ENCODE data around the gene TXK. TPM values are rescaled to one million over a fixed set of nuclear protein-coding genes. Genes with fewer than 3 reads are reported as not detected.

The TXK gene
- total and polyA plus RNA-seq, 10 of the 15 experiments (the other 5 are each of a cell fraction or from before 2014, with no cell fraction given) = 0.44 to 2.9 (median 1.4) TPM

- Histone ChIP-seq H3K27me3 (replicated peaks in 1 of 2; ENCODE audit: control insufficient read depth in 2 of 2, insufficient read depth in 2 of 2, low read length in 1 of 2) (no peaks in the 10 kb centered on the region), H3K79me2 (ENCODE audit: control insufficient read depth, insufficient read depth, low read length) (no peaks in the 10 kb centered on the region), H3K36me3 (ENCODE audit: control insufficient read depth in 2 of 2, insufficient read depth in 2 of 2, low read length in 1 of 2) (no peaks in the 10 kb centered on the region), H3K4me1 (ENCODE audit: control insufficient read depth, insufficient read depth, low read length) (no peaks in the 10 kb centered on the region; the same call in 1 of the 2 replicates), H4K20me1 (ENCODE audit: control insufficient read depth, insufficient read depth) (no peaks in the 10 kb centered on the region), H3K9ac (ENCODE audit: control insufficient read depth, insufficient read depth, low read length) (no peak overlapping the region), H3K9me3 (replicated peaks; ENCODE audit: control insufficient read depth, insufficient read depth, low read length) (no peaks in the 10 kb centered on the region), H2AFZ (ENCODE audit: control insufficient read depth, low read depth, low read length) (no peak overlapping the region), H3K4me3 (no peak overlapping the region), H3K4me2 (ENCODE audit: control insufficient read depth, insufficient read depth) (no peak overlapping the region), H3K27ac (ENCODE audit: control insufficient read depth, insufficient read depth) (no peak overlapping the region)
- TF ChIP-seq TARDBP (IDR thresholded peaks at IDR 0.05; ENCODE audit: borderline replicate concordance) (no peak), JUNB (IDR thresholded peaks at IDR 0.05) (no peak), USF2 (IDR thresholded peaks at IDR 0.05; ENCODE audit: borderline replicate concordance, low read depth, low read length) (no peak), RFX5 (IDR thresholded peaks at IDR 0.05; ENCODE audit: low read depth, low read length) (no peak), BMI1 (IDR thresholded peaks at IDR 0.05; ENCODE audit: borderline replicate concordance) (no peak), ATF7 (IDR thresholded peaks at IDR 0.05; ENCODE audit: low read depth) (no peak), E4F1 (IDR thresholded peaks at IDR 0.05; ENCODE audit: borderline replicate concordance, partially characterized antibody) (no peak), WRNIP1 (IDR thresholded peaks at IDR 0.05; ENCODE audit: borderline replicate concordance, low read depth, low read length) (no peak), RAD51 (IDR thresholded peaks at IDR 0.05) (no peak), HDAC2 (IDR thresholded peaks at IDR 0.05) (no peak), YY1 (IDR thresholded peaks at IDR 0.05; ENCODE audit: low read depth, low read length) (no peak), E2F4 (IDR thresholded peaks at IDR 0.05; ENCODE audit: low read depth, low read length) (no peak), IRF4 (IDR thresholded peaks at IDR 0.05; ENCODE audit: low read depth, low read length) (no peak), NR2F1 (conservative IDR thresholded peaks at IDR 0.05) (no peak), CHD2 (IDR thresholded peaks at IDR 0.05; ENCODE audit: borderline replicate concordance, low read depth, low read length) (no peak), RCOR1 (conservative IDR thresholded peaks at IDR 0.05; ENCODE audit: low read depth, low read length) (no peak), ETV6 (conservative IDR thresholded peaks at IDR 0.05 in 1 of 2, IDR thresholded peaks at IDR 0.05 in 1 of 2; ENCODE audit: borderline replicate concordance in 1 of 2, low read depth in 1 of 2) (no peak), MAX (IDR thresholded peaks at IDR 0.05; ENCODE audit: low read depth, low read length) (no peak), ZNF217 (IDR thresholded peaks at IDR 0.05) (no peak)
- in situ Hi-C loops (cut with MboI) = loop anchor here (5.0 to 10.0 kb wide), 2 partner anchors 154 to 401 kb away; no protein-coding TSS in a partner anchor
- SMC1A ChIA-PET (ENCODE audit: uncharacterized antibody, unreplicated experiment) = interaction anchor here (0.8 to 7.6 kb wide), 10 partner anchors 9 to 143 kb away, joined by 3 to 74 read pairs (median 4); no protein-coding TSS in a partner anchor
- RAD21 ChIA-PET (ENCODE audit: unreplicated experiment) = interaction anchor here (0.7 to 3.3 kb wide), 9 partner anchors 37 to 158 kb away, joined by 3 to 75 read pairs (median 4); no protein-coding TSS in a partner anchor
- FAIRE-seq (no peak), DNase-seq (ENCODE audit: low read depth, low spot score) (no peak), ATAC-seq (no peak; the same call in 2 of the 3 replicates)
- intact Hi-C loops (cut with micrococcal nuclease; ENCODE audit: unreplicated experiment) = loop anchor here (2.0 to 10.0 kb wide), 3 partner anchors 151 to 401 kb away; no protein-coding TSS in a partner anchor
- 63% methylated on average over 8 of the region's 8 CpGs for WGBS (ENCODE audit: insufficient coverage, insufficient replicate concordance, low lambda C conversion rate, missing lambda C conversion rate)
- POLR2A ChIA-PET = interaction anchor here (0.8 kb wide), 1 partner anchor 53 kb away, joined by 3 read pairs; no protein-coding TSS in a partner anchor
- no TSS peak for BruUV-seq (replicated peaks)
- CTCF ChIA-PET = interaction anchor here (0.6 to 7.7 kb wide), 19 partner anchors 9 to 389 kb away, joined by 3 to 129 read pairs (median 6); no protein-coding TSS in a partner anchor
These were observed 48.0 kb downstream of the TXK start for GRCh38 chr4:48085821-48086589.

Data from GM12878 (cell line).